Fibroblast of skin of left biceps (primary cell): ENCODE measurements around the gene CHAC2.
"Not testable (repeated sequence)": the region's sequence is repeated elsewhere in the genome, so short reads cannot be mapped to it uniquely, and the experiment has no call there.

ENCODE experiments used
- DNase-seq, 2 experiments: peaks; one replicate each; pipeline ENCODE4 v3.0.0-alpha.2; 2013; ENCODE audit warnings: low read depth in 2 of 2

Gene CHAC2

DNA sequence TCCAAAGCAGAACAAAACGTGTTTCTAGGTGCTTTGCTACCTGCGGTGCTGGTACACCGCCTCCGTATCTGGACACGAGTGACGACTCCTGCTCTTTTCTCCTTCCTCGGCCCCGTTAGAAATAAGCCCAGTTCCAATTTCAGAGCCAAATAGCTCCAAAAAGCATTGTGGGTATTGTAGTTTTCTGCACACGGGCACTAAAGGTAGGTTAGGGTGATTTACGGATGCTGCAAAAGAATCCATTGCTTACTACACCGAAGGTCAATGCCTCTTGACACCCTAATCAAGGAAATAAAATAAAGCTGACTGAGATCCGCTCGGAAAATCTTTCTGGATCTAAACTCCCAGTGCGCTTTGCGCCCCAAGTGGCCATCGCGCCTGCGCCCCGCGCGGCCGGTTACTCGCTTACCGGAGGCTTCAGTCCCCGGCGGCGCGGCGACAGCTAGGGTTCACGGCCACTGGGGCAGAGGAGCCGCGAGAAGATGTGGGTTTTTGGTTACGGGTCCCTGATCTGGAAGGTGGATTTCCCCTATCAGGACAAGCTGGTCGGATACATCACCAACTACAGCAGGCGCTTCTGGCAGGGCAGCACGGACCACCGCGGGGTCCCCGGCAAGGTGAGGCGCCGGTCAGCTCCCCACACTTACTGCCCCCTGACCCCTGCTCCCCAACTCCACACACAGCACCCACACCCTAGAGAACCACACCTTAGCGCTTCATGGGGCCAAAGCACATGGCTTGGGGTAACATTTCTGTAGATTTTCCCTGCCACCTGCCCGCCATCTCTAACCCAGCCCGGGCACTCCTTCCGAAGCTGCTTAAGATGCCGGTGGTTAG lies at the start of gene CHAC2:
Gene CHAC2, plus strand, starts transcription at position 400 of the 837 bp plus-strand sequence. Its CDS starts 83 bp downstream, at position 483.
- no peak for DNase-seq

DNA sequence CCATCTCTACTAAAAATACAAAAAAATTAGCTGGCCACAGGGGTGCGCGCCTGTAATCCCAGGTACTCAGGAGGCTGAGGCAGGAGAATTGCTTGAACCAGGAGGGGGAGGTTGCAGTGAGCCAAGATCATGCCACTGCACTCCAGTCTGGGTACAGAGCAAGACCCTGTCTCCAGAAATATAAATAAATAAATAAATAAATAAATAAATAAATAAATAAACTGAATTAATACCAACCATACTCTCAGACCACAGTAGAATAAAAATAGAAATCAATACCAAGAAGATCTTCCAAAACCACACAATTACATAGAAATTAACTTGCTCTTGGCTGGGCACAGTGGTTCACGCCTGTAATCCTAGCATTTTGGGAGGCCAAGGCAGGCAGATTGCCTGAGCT lies 46.7 kb upstream of the CHAC2 start:
- DNase-seq, result not testable (repeated sequence)

DNA sequence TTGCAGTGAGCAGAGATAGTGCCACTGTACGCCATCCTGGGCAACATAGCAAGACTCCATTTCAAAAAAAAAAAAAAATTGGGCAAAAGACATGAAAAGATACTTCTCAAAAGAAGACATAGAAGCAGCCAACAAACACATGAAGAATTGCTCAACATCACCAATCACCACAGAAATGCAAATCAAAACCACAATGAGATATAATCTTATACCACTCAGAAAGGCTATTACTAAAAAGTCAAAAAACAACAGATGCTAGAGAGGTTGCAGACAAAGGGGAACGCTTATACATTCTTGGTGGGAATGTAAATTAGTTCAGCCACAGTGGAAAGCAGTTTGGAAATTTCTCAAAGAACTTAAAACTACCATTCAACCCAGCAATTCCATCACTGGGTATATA lies 43.1 kb upstream of the CHAC2 start:
- peak; percentile 39 to 51 for DNase-seq

DNA sequence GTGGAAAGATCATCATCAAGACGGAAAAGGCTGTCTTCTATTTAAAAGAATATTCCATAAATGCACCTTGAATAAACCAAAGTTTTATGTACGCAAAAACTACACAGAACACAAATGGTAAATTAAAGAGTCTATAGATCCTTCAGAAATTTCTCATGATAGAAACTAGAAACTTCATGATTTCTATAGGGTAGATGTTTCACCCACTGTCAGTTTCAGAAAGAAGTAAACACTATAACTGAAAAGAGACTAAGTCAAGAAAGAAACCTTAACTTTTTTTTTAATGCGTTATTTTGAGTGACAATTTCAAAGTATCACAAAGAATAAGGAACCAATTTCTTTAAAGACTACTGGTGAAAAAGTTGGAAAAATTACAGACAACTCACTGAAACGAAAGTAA lies 41.9 kb upstream of the CHAC2 start:
- DNase-seq, result no peak

DNA sequence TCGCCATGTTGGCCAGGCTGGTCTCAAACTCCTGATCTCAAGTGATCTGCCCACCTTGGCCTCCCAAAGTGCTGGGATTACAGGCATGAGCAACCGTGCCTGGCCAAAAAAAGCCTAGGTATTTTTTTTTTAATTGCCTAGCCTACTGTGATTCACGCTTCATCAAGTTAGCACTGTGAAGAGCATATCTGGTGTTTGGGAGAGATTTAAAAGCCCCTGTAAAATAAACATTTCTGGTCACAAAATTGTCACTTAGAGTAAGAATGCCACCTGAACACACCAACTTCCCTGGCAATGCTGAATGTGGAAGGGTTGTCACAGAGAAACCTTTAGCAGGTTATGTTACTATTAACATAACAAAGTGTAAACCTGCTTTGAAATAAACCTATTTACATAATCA lies 39.7 kb upstream of the CHAC2 start:
- no peak for DNase-seq

DNA sequence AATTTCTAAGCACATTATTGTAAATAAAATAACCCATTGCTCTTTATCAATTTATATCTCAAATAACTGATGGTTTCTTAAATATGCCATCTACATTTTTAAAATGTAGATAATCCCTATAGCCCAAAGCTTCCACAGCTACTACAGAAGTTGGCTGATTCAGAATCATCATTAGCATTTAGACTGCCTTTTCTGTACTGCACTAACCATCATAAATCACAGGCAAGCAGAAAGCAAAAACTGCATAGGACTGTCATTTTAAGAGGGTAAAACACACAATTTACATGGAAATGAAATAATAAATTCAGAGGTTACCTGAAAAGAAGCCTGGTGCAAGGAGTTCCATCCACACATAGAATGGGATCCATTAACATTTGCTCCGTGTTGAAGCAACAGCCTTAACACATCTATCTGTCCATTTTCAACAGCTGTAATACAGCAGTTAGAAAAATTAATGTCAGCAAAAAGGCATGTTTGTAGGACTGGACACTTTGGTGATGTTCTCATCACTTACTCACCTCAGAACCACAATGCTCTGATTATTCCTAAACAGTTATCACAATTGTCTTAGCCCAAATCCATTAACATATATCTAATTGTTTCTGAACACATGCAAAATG lies 38.4 kb upstream of the CHAC2 start:
- no peak for DNase-seq

DNA sequence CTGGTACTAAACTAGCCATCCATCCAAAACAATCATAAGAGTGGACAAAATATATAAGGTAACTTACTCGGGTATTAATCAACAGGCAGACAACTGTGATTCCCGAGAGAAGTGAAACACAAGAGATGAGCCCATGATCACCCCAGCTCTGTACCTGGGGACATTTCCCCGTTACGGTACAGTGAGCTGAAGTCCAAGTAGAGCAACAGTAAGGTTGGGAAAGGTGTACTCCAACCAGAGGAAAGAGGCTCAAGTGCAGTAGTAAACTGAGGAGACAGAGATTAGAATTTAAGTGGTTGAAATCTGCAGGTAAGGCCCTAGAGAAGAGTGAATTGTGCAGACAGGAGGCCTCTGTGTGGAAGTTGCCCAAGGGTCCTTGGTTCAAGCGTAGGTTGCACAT lies 30.5 kb upstream of the CHAC2 start:
- no peak for DNase-seq

DNA sequence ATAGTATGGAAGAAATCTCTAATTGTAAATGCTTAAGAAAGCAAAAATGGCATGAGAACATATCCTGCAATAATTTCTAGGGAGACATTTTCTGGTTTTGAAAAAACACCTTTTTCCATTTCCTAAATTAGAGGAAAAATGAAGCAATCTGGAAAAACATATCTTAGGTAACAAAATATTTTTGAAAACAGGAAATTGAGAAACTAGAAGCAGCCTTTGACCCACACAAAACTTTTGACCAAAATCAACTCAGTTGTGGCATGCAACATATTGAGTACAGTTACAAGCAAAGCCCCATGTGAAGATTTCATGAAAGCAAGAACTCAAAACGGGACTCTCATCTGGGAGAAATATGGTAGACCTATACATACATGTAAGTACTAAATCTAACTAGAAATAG lies 28.6 kb upstream of the CHAC2 start:
- DNase-seq, result no peak

DNA sequence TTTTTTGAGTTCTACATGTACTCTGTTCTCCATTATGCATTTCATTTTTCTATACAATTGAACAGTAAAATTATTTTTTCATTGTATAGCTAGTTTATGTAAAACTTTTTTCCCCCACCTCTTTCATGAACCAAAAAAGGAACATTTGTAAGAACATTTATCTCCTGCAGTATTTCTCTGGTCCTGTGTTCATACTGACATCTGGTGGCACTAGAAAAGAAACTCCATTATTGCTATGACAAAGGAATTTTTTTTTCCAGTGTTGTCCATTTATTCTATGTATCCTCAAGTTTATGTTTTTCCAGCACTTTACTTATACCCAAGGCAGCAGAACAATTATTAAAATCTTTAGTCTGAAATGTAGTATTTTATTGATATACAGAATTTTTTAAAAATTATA lies 27.4 kb upstream of the CHAC2 start:
- DNase-seq, result peak in 1 of 2 experiments; percentile 4

DNA sequence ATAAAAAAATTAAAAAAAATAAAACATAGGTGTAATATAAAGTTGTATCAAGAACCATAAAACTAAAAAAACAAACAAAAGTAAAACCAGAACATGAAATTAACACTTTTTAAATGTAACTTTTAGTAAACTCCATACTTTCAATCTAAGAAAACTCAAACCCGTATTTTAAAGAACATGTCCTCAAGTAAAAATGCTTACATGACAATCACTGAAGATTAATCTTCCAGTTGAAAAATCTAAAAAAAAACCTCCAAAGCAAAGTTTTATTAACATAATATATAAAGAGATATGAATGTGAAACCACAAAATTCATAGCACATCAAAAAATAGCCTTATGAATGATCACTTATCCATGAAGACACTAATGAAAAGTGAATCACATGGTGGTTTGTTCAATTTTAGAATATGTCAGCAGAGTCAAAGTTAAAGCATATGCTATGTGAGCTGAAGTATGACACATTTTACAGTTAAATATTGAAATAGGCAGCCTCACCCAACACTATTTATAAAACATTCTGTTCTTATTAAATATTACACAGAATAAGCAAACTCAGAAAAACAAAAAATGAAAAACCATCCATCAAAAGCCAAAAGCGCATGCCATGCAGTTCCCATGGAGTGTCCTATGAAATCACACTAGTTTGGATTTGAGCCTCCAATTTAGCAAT lies 23.1 kb upstream of the CHAC2 start:
- DNase-seq, result peak in 1 of 2 experiments; percentile 5

DNA sequence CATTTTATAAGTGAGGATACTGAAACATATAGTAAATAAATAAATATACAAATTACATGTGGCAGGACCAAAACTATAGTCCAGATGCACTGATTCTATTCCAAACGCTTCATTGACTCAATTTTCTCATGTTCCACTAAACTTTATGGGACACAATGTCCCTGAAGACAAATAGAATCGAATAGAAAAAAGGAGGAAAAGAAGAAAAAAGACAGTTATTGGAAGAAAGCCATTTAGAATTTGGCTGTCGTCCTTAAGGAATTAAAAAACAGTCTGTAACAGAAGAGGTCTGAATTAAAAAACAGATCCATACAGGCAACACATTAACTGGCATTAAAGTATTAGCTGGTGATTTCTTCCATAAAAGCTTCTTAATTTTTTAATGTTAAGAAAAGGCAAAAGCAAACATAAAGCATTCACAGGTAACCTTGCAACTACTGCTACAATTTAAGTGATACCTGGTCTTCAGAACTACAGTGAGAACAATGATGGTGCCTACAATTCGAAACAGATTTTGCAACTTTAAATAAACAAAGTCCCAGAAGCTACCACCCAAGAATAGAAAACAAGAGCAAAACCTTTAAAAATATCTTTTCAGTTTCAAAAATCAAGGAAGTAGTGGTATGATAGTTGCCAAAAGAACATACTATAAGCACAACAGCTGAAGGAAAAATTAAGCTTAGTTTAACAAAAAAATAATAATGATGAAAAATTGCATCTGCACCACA lies 17.4 kb upstream of the CHAC2 start:
- DNase-seq, result no peak

DNA sequence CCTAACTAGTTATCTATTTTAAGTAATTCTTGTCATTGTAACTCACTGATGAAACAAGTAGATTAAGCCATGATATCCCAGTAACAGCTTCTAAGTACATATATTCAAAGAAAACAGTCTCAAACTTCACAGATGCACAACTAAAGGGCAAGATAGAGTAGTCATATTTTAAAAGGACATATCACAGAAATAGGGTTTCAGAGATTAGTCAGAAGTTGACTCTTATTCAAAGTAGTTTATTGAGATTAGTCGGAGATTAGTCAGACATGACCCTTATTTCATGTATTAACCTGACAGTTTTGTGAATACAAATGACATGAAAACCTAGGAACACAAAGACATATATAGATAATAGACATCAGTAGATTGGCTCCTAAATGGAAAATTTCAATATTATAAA lies 15.9 kb upstream of the CHAC2 start:
- no peak for DNase-seq

DNA sequence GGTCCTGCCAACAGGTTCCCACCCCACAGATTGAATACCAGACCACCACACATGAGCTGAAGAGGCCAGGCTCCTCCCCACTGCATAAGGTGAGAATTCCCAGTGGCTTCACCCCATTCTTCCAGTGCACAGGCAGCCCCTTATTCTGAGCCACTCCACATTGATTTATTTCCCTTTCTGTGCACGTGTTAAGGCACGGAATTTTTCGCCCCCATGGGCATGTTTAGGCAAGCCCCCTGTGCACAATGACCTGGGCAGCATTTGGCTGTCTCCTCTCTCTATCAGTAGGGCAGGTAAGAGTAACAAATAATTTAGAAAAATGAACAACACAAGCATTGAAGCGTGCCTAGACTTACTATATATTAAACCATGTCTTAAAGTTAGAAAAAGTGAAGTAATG lies 15.2 kb upstream of the CHAC2 start:
- DNase-seq, result no peak

DNA sequence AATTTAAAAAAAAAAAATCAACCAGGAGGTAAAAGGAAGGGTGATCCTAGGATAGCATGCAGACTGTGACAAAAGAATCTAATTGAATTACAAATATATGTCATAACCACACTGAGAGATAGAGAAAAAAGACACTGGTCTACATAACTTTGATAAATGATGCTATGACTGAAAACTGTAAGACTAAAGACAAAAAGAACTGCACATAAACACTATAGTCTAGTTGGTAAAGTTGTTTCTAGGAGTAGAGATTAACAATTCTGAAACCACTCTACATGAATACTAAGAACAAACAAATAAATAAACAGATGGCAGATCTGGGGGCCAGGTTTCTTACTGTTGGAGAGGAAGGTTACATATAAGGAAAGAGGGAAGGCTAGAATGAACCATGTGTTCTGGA lies 14.6 kb upstream of the CHAC2 start:
- DNase-seq, result no peak

DNA sequence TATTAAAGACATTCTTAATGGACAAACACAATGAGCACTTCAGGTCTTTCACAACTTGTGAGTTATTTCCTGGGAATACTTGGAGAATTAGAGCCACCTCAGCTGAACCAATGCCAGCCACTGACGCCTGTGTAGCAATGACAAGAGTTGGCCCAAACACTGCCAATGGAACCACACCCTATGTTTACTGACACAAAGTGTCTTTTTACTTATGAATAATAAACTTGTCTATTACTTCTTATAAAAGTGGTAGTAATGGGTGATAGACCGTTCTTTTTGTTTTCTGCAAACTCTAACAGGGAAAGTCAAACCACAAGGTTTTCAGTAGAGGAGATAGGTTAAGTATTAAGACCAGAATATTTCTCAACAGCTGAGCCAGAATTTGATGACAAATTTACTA lies 12.5 kb upstream of the CHAC2 start:
- no peak for DNase-seq

DNA sequence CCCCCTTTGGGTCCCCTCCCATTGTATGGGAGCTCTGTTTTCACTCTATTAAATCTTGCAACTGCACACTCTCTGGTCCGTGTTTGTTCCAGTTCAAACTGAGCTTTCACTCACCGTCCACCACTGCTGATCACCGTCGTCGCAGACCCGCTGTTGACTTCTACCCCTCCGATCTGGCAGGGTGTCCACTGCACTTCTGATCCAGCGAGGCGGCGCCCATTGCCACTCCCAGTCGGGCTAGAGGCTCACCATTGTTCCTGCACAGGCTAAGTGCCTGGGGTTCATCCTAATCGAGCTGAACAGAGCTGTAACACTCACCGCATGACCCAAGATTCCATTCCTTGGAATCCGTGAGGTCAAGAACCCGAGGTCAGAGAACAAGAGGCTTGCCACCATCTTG lies 11.0 kb upstream of the CHAC2 start:
- DNase-seq, result no peak

DNA sequence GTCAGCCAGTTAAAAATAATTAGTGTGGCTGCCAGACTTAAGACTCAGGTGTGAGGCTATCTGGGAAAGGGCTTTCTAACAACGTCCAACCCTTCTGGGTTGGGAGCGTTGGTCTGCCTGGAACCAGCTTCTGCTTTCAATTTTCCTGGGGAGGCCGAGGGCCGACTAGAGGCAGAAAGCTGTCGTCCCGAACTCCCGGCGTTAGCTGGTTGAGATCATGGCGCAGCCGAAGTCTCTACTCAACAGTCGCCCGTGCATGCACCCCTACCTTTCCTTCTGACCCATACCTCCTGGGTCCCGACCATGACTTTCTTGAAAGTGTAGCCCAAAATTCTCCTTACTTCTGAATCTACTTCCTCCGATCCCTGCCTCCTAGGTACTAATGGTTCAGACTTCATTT lies 10.4 kb upstream of the CHAC2 start:
- DNase-seq, result not testable (repeated sequence)

DNA sequence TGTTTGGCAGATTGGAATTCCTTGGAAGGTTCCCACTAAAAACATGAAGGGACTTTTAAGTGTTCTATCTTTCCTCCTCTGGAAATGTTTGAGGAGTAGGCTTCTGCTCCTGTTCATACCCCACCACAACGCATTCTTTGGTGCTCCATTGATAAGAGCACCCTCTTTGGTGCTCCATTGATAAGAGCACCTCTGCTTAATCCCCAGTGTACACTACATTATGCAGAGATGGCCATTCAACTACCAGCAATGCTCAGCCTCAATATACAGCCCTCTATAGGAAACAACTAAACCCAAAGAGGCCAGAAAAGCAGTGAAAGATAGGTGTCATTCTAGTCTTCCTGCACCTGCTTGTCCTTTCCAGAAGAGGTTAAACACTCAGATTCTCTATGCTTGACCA lies 1.8 kb upstream of the CHAC2 start:
- DNase-seq, result no peak

DNA sequence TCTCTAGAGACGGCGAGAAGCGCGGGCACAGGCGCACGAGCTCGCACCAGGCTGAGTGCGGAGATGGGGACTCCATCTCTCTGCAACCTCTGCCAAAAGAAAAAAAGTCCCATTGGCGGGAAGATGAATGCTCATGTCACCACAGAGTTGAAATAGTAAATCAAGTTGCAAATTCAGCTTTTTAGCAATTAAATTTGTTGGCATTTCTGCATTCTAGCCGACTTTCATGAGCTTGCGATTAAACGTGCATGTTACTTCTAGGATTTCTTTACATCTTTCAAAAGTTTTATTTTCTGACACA lies 588 bp downstream of the CHAC2 start:
- DNase-seq, result no peak

DNA sequence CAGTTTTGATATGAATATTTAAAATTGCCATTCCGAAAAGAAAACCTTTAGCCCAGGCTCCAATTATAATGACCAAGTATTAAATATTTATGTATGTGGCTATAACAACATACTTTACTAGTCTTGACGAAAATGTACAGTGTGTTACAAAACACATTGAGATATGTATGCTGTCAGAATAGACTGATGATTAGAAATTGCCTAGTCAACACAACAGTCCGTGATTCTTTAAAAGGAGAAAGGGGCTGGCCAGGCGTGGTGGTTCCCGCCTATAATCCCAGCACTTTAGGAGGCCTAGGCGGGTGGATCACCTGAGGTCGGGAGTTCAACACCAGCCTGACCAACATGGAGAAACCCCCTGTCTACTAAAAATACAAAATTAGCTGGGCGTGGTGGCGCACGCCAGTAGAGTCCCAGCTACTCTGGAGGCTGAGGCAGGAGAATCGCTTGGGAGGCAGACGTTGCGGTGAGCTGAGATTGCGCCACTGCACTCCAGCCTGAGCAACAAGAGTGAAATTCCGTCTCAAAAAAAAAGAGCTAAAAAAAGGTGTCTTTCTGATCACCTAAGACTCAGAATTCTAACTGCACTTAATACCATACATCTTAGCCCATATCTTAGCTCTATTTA lies 1.8 kb downstream of the CHAC2 start:
- no peak for DNase-seq

DNA sequence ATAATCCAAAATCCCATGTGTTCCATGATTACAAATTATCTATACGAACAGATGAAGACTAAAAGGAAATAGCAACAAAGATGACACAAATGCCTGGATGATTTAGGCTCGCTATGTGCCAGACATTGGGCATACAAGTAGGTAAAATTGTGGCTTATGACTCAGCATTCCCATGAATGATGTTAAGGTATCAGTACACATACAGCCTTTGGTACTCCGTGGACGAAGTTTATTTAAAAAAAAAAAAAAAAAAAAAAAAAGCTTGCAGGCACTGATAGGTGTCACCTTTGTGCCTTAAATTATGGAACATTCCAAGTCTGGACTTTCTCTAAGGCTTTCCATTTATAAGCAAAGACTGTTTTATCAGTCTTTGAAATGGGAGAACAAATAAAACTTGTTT lies 2.7 kb downstream of the CHAC2 start:
- DNase-seq, result no peak

DNA sequence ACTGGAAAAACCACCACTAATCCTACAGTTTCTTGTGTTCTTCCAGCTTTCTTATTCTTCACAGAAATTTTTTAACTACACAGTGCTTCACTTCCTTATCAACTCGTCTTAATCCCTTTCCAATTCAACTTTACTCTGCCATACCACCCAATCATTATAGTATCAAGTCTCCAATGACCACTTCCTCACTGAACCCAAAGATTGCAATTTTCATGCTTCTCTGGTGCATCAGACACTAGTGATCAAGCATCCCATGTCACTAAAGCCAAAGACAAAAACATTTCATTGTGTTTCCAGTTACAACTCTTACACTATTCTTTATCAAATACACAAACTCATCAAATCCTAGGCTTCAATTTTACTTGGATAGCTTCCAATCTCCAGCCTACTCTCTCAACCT lies 9.5 kb downstream of the CHAC2 start:
- DNase-seq, result no peak
